Sigmoid colon (tissue), 7 donors: ENCODE measurements around the gene LTV1. TPM values are rescaled to one million over a fixed set of nuclear protein-coding genes. Genes with fewer than 3 reads are reported as not detected.
A peak's percentile ranks its signal among the peaks of the same experiment; 100 is the strongest.

Experiments
- DNase-seq: peaks from one replicate; pipeline ENCODE4 v3.0.0-alpha.2; 2019
- H3K27ac ChIP-seq, 4 donors: fragments of 200-600 bp; sonication (generic); one replicate each; pipeline ENCODE4 v1.5.1; 2016 to 2019; ENCODE audit warnings: mild to moderate bottlenecking in 1 of 4
- H3K27me3 ChIP-seq, 3 donors: fragments of 200-600 bp; sonication (generic); one replicate each; pipeline ENCODE4 v1.5.1; 2019; ENCODE audit warnings: mild to moderate bottlenecking in 1 of 3
- H3K36me3 ChIP-seq, 4 donors: fragments of 200-600 bp; sonication (generic); one replicate each; pipeline ENCODE4 v1.5.1; 2016 to 2019
- H3K4me1 ChIP-seq, 4 donors: fragments of 200-600 bp; sonication (generic); one replicate each; pipeline ENCODE4 v1.5.1; 2017 to 2019
- H3K4me3 ChIP-seq, 4 donors: fragments of 200-600 bp; sonication (generic); one replicate each; pipeline ENCODE4 v1.5.1; 2017 to 2019; ENCODE audit warnings: mild to moderate bottlenecking in 2 of 4, moderate library complexity in 1 of 4
- H3K9me3 ChIP-seq, 4 donors: fragments of 200-600 bp in 3 of 4; sonication (generic) in 3 of 4; one replicate each; pipeline versions ENCODE4 v1.5.1 to v1.6.1; 2013 to 2019
- CTCF ChIP-seq, 4 experiments: fragments of 450-650 bp in 3 of 4; fragments of 200-600 bp in 1 of 4; IDR thresholded peaks; one replicate each; pipeline ENCODE4 v1.5.1; 2016 to 2019; ENCODE audit warnings: antibody characterized with exemption in 4 of 4, mild to moderate bottlenecking in 3 of 4, moderate library complexity in 2 of 4
- EP300 ChIP-seq, 4 donors: sonication (generic); formaldehyde crosslinking; IDR thresholded peaks; one replicate each; pipeline ENCODE4 v1.6.1; 2017; ENCODE audit warnings: antibody characterized with exemption in 4 of 4
- POLR2A ChIP-seq, 2 donors: fragments of 450-650 bp; IDR thresholded peaks; one replicate each; pipeline ENCODE4 v1.6.1; 2016; ENCODE audit warnings: antibody characterized with exemption in 2 of 2, mild to moderate bottlenecking in 2 of 2, moderate library complexity in 2 of 2
- POLR2AphosphoS5 ChIP-seq, 4 donors: sonication (generic); formaldehyde crosslinking; IDR thresholded peaks; one replicate each; pipeline ENCODE4 v1.6.1; 2017; ENCODE audit warnings: antibody characterized with exemption in 4 of 4
- WGBS, 2 donors: extraction: QIAGEN DNeasy Blood & Tissue Kit; methylation state at CpG; one replicate each; pipeline ENCODE4 v1.1.7; 2013; 5-methylcytosine and 5-hydroxymethylcytosine counted together
- intact Hi-C: fragments of 100-400 bp; cut with DNase I; formaldehyde crosslinking; loops from one replicate; pipeline ENCODE4 v1.15.1; 2023
- polyA plus RNA-seq, 3 donors: library from polyadenylated mRNA; stranded (reverse); fragments of 200-250 nt; gene quantifications; one replicate each; pipeline ENCODE4 v1.2.3, GENCODE V29; 2013
- small RNA-seq, 3 donors: library from RNA; depleted of rRNA; stranded (forward); fragments of <200 nt; gene quantifications; one replicate each; pipeline ENCODE3, GENCODE V24; 2016
- total RNA-seq, 4 donors: library from RNA; depleted of rRNA; stranded (reverse); fragments of >200 nt; gene quantifications; one replicate each; pipeline ENCODE4 v1.1.0, GENCODE V29; 2016
- donor health status: healthy with polysubstance abuse.
- donor health status: Bipolar disorder and iron deficiency.
- donor health status: healthy.

The LTV1 gene
- total and polyA plus RNA-seq, 7 donors = 10.0 to 22.2 (median 16.2) TPM

- peaks cover 0 to 18% (median 14%) of the 10 kb centered on the region in 4 donors for H3K4me1 ChIP-seq
- no peaks in the 10 kb centered on the region for H3K27me3 ChIP-seq
- H3K27ac ChIP-seq = peak overlapping the region; percentile 43 to 63 (median 45)
- intact Hi-C loops = no loop called here
- H3K36me3 ChIP-seq = no peaks in the 10 kb centered on the region
- no peaks in the 10 kb centered on the region for H3K9me3 ChIP-seq
- H3K4me3 ChIP-seq = peak overlapping the region in 1 of 4 donors; percentile 0
- DNase-seq = peak; percentile 84
- TF ChIP-seq POLR2AphosphoS5 (IDR thresholded peaks at IDR 0.05) = peak; percentile 24 to 62 (median 53)
- no peak for TF ChIP-seq POLR2A (IDR thresholded peaks at IDR 0.05)
- WGBS, 2 donors = 60 to 76% methylated on average over 6 of the region's 6 CpGs
Measured at GRCh38 chr6:143901885-143902750, 59.0 kb downstream of the LTV1 start.

- WGBS, 2 donors = 93 to 94% methylated on average over 2 of the region's 2 CpGs
- Histone ChIP-seq H3K4me1 (peaks cover 0 to 18% (median 14%) of the 10 kb centered on the region in 4 donors), H3K4me3 (no peak overlapping the region), H3K27ac (peak overlapping the region; percentile 43 to 63 (median 45)), H3K9me3 (no peaks in the 10 kb centered on the region), H3K27me3 (no peaks in the 10 kb centered on the region), H3K36me3 (no peaks in the 10 kb centered on the region)
- TF ChIP-seq CTCF (IDR thresholded peaks at IDR 0.05) = no peak
- TF ChIP-seq POLR2A (IDR thresholded peaks at IDR 0.05) = no peak
- no peak for TF ChIP-seq POLR2AphosphoS5 (IDR thresholded peaks at IDR 0.05)
- no peak for TF ChIP-seq EP300 (IDR thresholded peaks at IDR 0.05)
- no peak for DNase-seq
- intact Hi-C loops = no loop called here
Measured at GRCh38 chr6:143902827-143903226, 59.7 kb downstream of the LTV1 start.

GRCh38 chr6:143911028-143911427 is 67.9 kb downstream of the LTV1 start:
- peaks cover 0 to 8% (median 4%) of the 10 kb centered on the region in 4 donors for H3K9me3 ChIP-seq
- TF ChIP-seq POLR2A (IDR thresholded peaks at IDR 0.05) (no peak), POLR2AphosphoS5 (IDR thresholded peaks at IDR 0.05) (no peak), EP300 (IDR thresholded peaks at IDR 0.05) (no peak), CTCF (IDR thresholded peaks at IDR 0.05) (no peak)
- no peaks in the 10 kb centered on the region for H3K36me3 ChIP-seq
- H3K27me3 ChIP-seq = no peaks in the 10 kb centered on the region
- DNase-seq = no peak
- no peaks in the 10 kb centered on the region for H3K4me1 ChIP-seq
- no peak overlapping the region for H3K4me3 ChIP-seq
- H3K27ac ChIP-seq = no peak overlapping the region
- 93 to 96% methylated on average over 1 of the region's 1 CpG for WGBS, 2 donors
- intact Hi-C loops = no loop called here

DNA sequence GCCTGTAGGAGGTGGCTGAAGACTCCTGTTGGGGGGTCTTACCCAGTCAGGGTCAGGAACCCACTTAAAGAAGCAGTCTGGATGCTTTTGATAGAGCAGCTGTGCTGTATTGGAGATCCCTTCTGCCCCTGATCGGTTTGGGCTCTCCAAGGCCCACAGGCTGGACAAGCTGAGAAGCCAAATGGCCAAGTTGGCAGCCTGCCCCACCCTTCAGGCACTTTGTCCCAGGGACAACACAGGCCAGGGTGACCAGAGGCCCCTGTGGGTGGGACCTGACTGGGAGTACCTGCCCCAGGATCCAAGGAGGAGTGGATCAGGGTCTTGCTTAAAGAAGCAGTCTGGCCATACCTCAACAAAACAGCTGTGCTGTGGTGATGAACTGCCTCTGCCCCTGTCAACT is 69.5 kb downstream of the LTV1 start:
- no peak overlapping the region for H3K27ac ChIP-seq
- intact Hi-C loops = no loop called here
- no peaks in the 10 kb centered on the region for H3K36me3 ChIP-seq
- no peaks in the 10 kb centered on the region for H3K27me3 ChIP-seq
- H3K9me3 ChIP-seq = peaks cover 0 to 8% (median 4%) of the 10 kb centered on the region in 4 donors
- 90 to 92% methylated on average over 1 of the region's 1 CpG for WGBS, 2 donors
- no peaks in the 10 kb centered on the region for H3K4me1 ChIP-seq
- no peak for DNase-seq
- H3K4me3 ChIP-seq = no peak overlapping the region
- TF ChIP-seq POLR2A (IDR thresholded peaks at IDR 0.05) = no peak
- TF ChIP-seq POLR2AphosphoS5 (IDR thresholded peaks at IDR 0.05) = no peak
- no peak for TF ChIP-seq CTCF (IDR thresholded peaks at IDR 0.05)
- no peak for TF ChIP-seq EP300 (IDR thresholded peaks at IDR 0.05)

Small RNA genes lying within 50 kb of the gene (small RNA-seq; reads per million reads assigned to genes)
- gene ZC2HC1B = 0 reads per million in 3 donors

Other genes with a start within 250 kb of the LTV1 start
- 10 to 100 TPM; 17.6 to 51.9 (median 28.0) TPM for gene PHACTR2, start 165.4 kb upstream of the LTV1 start, total RNA-seq
- 10 to 100 TPM in 1 of 3 donors, 1 to 10 TPM in 2; 4.2 to 10.2 (median 9.5) TPM for gene PHACTR2, start 165.4 kb upstream of the LTV1 start, polyA plus RNA-seq
- not detected for gene ZC2HC1B, start 21.1 kb downstream of the LTV1 start, total RNA-seq
- gene ZC2HC1B, start 21.1 kb downstream of the LTV1 start, polyA plus RNA-seq = not detected
- 10 to 100 TPM in 3 of 4 donors, 1 to 10 TPM in 1; 9.8 to 31.3 (median 13.2) TPM for gene PLAGL1, start 164.9 kb downstream of the LTV1 start, total RNA-seq
- 10 to 100 TPM; 12.7 to 16.2 (median 14.4) TPM for gene PLAGL1, start 164.9 kb downstream of the LTV1 start, polyA plus RNA-seq